HEK293 (cell line): ENCODE data around the gene SUSD3.

ENCODE experiments used
- BCL11A ChIP-seq: fragments of 450-650 bp; formaldehyde crosslinking; IDR thresholded peaks from 2 replicates; pipeline ENCODE4 v1.5.1; 2016; ENCODE audit warnings: low read depth, missing biosample characterization, missing genetic modification characterization
- BCL11B ChIP-seq: fragments of 450-650 bp; formaldehyde crosslinking; IDR thresholded peaks from 2 replicates; pipeline ENCODE4 v1.5.1; 2016; ENCODE audit warnings: low read depth, missing biosample characterization, missing genetic modification characterization
- KLF17 ChIP-seq: fragments of 450-650 bp; formaldehyde crosslinking; IDR thresholded peaks from 2 replicates; pipeline ENCODE4 v1.5.1; 2016; ENCODE audit warnings: missing biosample characterization, missing genetic modification characterization
- KLF9 ChIP-seq: fragments of 450-650 bp; formaldehyde crosslinking; IDR thresholded peaks from 2 replicates; pipeline ENCODE4 v1.5.1; 2016; ENCODE audit warnings: missing biosample characterization, missing genetic modification characterization, low read depth
- MEIS1 ChIP-seq: sonication (generic); formaldehyde crosslinking; IDR thresholded peaks from 2 replicates; pipeline ENCODE4 v1.8.1; 2022; ENCODE audit warnings: missing genetic modification reagents, mild to moderate bottlenecking, borderline replicate concordance
- PRDM10 ChIP-seq: fragments of 450-650 bp; formaldehyde crosslinking; IDR thresholded peaks from 2 replicates; pipeline ENCODE4 v1.5.1; 2016; ENCODE audit warnings: missing biosample characterization, missing genetic modification characterization
- REPIN1 ChIP-seq: fragments of 450-650 bp; formaldehyde crosslinking; IDR thresholded peaks from 2 replicates; pipeline ENCODE4 v1.5.1; 2017; ENCODE audit warnings: missing biosample characterization, missing genetic modification characterization, low read depth
- SP2 ChIP-seq: fragments of 450-650 bp; formaldehyde crosslinking; IDR thresholded peaks from 2 replicates; pipeline ENCODE4 v1.5.1; 2016; ENCODE audit warnings: missing biosample characterization, missing genetic modification characterization
- ZBTB10 ChIP-seq: fragments of 450-650 bp; formaldehyde crosslinking; IDR thresholded peaks from 2 replicates; pipeline ENCODE4 v1.5.1; 2016; ENCODE audit warnings: missing biosample characterization, missing genetic modification characterization
- ZBTB20 ChIP-seq: fragments of 450-650 bp; formaldehyde crosslinking; IDR thresholded peaks from 2 replicates; pipeline ENCODE4 v1.5.1; 2016; ENCODE audit warnings: missing biosample characterization, missing genetic modification characterization
- ZFHX2 ChIP-seq: fragments of 450-650 bp; formaldehyde crosslinking; conservative IDR thresholded peaks from 2 replicates; pipeline ENCODE4 v1.5.1; 2016; ENCODE audit warnings: missing biosample characterization, missing genetic modification characterization
- ZFP37 ChIP-seq: fragments of 450-650 bp; formaldehyde crosslinking; IDR thresholded peaks from 2 replicates; pipeline ENCODE4 v1.5.1; 2016; ENCODE audit warnings: missing biosample characterization, missing genetic modification characterization
- ZIC2 ChIP-seq: fragments of 450-650 bp; formaldehyde crosslinking; IDR thresholded peaks from 2 replicates; pipeline ENCODE4 v1.5.1; 2016; ENCODE audit warnings: missing biosample characterization, missing genetic modification characterization
- ZNF10 ChIP-seq: fragments of 450-650 bp; formaldehyde crosslinking; IDR thresholded peaks from 2 replicates; pipeline ENCODE4 v1.5.1; 2017; ENCODE audit warnings: missing biosample characterization, missing genetic modification characterization
- ZNF132 ChIP-seq: fragments of 450-650 bp; formaldehyde crosslinking; IDR thresholded peaks from 2 replicates; pipeline ENCODE4 v1.5.1; 2017; ENCODE audit warnings: missing biosample characterization, missing genetic modification characterization, borderline replicate concordance
- ZNF148 ChIP-seq: fragments of 450-650 bp; formaldehyde crosslinking; IDR thresholded peaks from 2 replicates; pipeline ENCODE4 v1.5.0; 2017; ENCODE audit warnings: missing biosample characterization, missing genetic modification characterization, borderline replicate concordance
- ZNF26 ChIP-seq: fragments of 450-650 bp; formaldehyde crosslinking; IDR thresholded peaks from 2 replicates; pipeline ENCODE4 v1.5.1; 2016; ENCODE audit warnings: missing biosample characterization, missing genetic modification characterization
- ZNF426 ChIP-seq: fragments of 450-650 bp; formaldehyde crosslinking; IDR thresholded peaks from 2 replicates; pipeline ENCODE4 v1.5.1; 2017; ENCODE audit warnings: missing biosample characterization, missing genetic modification characterization, mild to moderate bottlenecking, inconsistent platforms, moderate library complexity
- ZNF488 ChIP-seq: fragments of 450-650 bp; formaldehyde crosslinking; IDR thresholded peaks from 2 replicates; pipeline ENCODE4 v1.5.1; 2016; ENCODE audit warnings: missing biosample characterization, missing genetic modification characterization
- ZNF501 ChIP-seq: fragments of 450-650 bp; formaldehyde crosslinking; IDR thresholded peaks from 2 replicates; pipeline ENCODE4 v1.5.1; 2016; ENCODE audit warnings: missing biosample characterization, missing genetic modification characterization
- ZNF544 ChIP-seq: fragments of 450-650 bp; formaldehyde crosslinking; IDR thresholded peaks from 2 replicates; pipeline ENCODE4 v1.5.0; 2017; ENCODE audit warnings: missing biosample characterization, missing genetic modification characterization
- ZNF571 ChIP-seq: fragments of 450-650 bp; formaldehyde crosslinking; IDR thresholded peaks from 2 replicates; pipeline ENCODE4 v1.5.0; 2017; ENCODE audit warnings: missing biosample characterization, missing genetic modification characterization
- ZNF654 ChIP-seq: fragments of 450-650 bp; formaldehyde crosslinking; IDR thresholded peaks from 2 replicates; pipeline ENCODE4 v1.5.1; 2016; ENCODE audit warnings: low read depth, missing biosample characterization, missing genetic modification characterization
- ZNF830 ChIP-seq: fragments of 450-650 bp; IDR thresholded peaks from 2 replicates; pipeline ENCODE4 v1.5.0; 2018; ENCODE audit warnings: missing biosample characterization, missing genetic modification characterization, low read depth, mild to moderate bottlenecking, moderate library complexity
- ZSCAN30 ChIP-seq: fragments of 450-650 bp; IDR thresholded peaks from 2 replicates; pipeline ENCODE4 v1.5.1; 2018; ENCODE audit warnings: missing biosample characterization, mild to moderate bottlenecking, missing genetic modification characterization, moderate library complexity

SUSD3 gene

GRCh38 chr9:93096131-93096802 lies 37.8 kb downstream of the SUSD3 start, which contains the start of gene CARD19 (continued):
- TF ChIP-seq ZNF148 (no peak), ZNF132 (no peak), BCL11A (no peak), ZNF10 (no peak), ZNF488 (tag by site-specific recombination) (no peak), SP2 (tag by site-specific recombination) (no peak), ZIC2 (tag by site-specific recombination) (peak; percentile 59), KLF9 (no peak), BCL11B (tag by site-specific recombination) (no peak), ZSCAN30 (tag by site-specific recombination) (no peak), ZBTB10 (no peak), ZNF426 (tag by site-specific recombination) (no peak), ZBTB20 (peak; percentile 35; the same call in 1 of the 2 replicates), ZNF544 (tag by site-specific recombination) (no peak), ZNF830 (tag by site-specific recombination) (no peak), ZFHX2 (peak; percentile 64), ZNF26 (tag by site-specific recombination) (no peak), ZNF501 (tag by site-specific recombination) (no peak), ZNF654 (tag by site-specific recombination) (no peak), MEIS1 (no peak), REPIN1 (tag by site-specific recombination) (no peak), PRDM10 (no peak), ZFP37 (tag by site-specific recombination) (no peak), ZNF571 (no peak), KLF17 (tag by site-specific recombination) (peak; percentile 38; the same call in 1 of the 2 replicates)
